Chondrocyte (in vitro differentiated cells): ENCODE results near the gene CTSE. TPM values are rescaled to one million over a fixed set of nuclear protein-coding genes. Genes with fewer than 3 reads are reported as not detected.

Experiments
- DNase-seq: peaks from one replicate; pipeline ENCODE4 v3.0.0; 2021; ENCODE audit warnings: mixed read lengths, low spot score
- H3K27ac Mint-ChIP-seq: one replicate; pipeline ENCODE4 v1.8.0; 2021; ENCODE audit warnings: mild to moderate bottlenecking, moderate library complexity, mixed read lengths; ENCODE audit not compliant: unreplicated experiment
- H3K27me3 Mint-ChIP-seq: 2 replicates; pipeline ENCODE4 v1.8.0; 2021; ENCODE audit warnings: low read depth, mixed read lengths
- H3K36me3 Mint-ChIP-seq: 2 replicates; pipeline ENCODE4 v1.8.0; 2021; ENCODE audit warnings: low read depth, mixed read lengths
- H3K4me1 Mint-ChIP-seq: 2 replicates; pipeline ENCODE4 v1.8.0; 2021; ENCODE audit warnings: low read depth, mild to moderate bottlenecking, mixed read lengths
- H3K4me3 Mint-ChIP-seq: one replicate; pipeline ENCODE4 v1.8.0; 2021; ENCODE audit warnings: mild to moderate bottlenecking, moderate library complexity, mixed read lengths; ENCODE audit not compliant: unreplicated experiment
- H3K9me3 Mint-ChIP-seq: 2 replicates; pipeline ENCODE4 v1.8.0; 2021; ENCODE audit warnings: low read depth, mixed read lengths
- total RNA-seq: library from RNA; stranded (reverse); gene quantifications from 3 replicates; pipeline ENCODE4 v1.2.1, GENCODE V29; 2021
- TF ChIP-seq, protein P1 (sequence below): fragments of 200-600 bp; sonication (generic); IDR thresholded peaks from 2 replicates; pipeline ENCODE4 v1.5.0; 2021; ENCODE audit warnings: antibody characterized with exemption, mild to moderate bottlenecking, moderate library complexity

Gene CTSE
- total RNA-seq, 1 donor from 2014 or later: not detected

DNA sequence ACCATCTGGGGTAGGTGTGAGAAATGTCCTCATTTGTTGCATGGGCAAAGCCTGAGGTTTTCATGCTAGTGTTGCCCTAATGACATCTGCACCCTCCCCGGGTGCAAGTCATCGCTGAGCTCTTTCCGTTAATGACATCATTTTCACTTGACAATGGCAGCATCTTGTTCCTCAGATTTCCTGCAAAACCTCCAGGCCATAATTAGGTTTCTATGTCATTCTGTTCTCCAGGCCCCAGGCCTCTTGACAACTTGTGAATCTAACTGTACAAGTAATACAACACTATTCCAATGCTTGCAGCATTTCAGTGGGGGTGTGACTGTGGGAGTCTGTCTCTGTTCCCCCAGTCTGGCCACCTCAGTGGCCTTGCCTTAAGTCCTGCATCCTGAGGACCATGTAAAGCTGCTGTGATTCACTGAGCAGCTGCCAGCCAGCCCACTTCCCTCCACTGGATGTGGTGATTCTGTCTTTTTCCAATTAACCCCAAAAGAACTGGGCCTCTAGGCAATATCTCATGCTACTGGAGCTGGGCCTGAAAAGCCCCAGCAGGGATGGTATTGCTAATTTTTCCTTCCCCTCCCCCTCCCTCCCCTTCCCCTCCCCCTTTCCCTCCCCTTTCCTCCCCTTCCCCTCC, 43.3 kb downstream of the CTSE start:
- H3K9me3 Mint-ChIP-seq: no peaks in the 10 kb centered on the region
- no peak for DNase-seq
- no peak overlapping the region for H3K27ac Mint-ChIP-seq
- H3K36me3 Mint-ChIP-seq: peaks cover 11% of the 10 kb centered on the region
- H3K4me1 Mint-ChIP-seq: peaks cover 6% of the 10 kb centered on the region
- H3K27me3 Mint-ChIP-seq: no peaks in the 10 kb centered on the region
- TF ChIP-seq, protein P1, sequence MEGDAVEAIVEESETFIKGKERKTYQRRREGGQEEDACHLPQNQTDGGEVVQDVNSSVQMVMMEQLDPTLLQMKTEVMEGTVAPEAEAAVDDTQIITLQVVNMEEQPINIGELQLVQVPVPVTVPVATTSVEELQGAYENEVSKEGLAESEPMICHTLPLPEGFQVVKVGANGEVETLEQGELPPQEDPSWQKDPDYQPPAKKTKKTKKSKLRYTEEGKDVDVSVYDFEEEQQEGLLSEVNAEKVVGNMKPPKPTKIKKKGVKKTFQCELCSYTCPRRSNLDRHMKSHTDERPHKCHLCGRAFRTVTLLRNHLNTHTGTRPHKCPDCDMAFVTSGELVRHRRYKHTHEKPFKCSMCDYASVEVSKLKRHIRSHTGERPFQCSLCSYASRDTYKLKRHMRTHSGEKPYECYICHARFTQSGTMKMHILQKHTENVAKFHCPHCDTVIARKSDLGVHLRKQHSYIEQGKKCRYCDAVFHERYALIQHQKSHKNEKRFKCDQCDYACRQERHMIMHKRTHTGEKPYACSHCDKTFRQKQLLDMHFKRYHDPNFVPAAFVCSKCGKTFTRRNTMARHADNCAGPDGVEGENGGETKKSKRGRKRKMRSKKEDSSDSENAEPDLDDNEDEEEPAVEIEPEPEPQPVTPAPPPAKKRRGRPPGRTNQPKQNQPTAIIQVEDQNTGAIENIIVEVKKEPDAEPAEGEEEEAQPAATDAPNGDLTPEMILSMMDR: no peak
- no peak overlapping the region for H3K4me3 Mint-ChIP-seq

DNA sequence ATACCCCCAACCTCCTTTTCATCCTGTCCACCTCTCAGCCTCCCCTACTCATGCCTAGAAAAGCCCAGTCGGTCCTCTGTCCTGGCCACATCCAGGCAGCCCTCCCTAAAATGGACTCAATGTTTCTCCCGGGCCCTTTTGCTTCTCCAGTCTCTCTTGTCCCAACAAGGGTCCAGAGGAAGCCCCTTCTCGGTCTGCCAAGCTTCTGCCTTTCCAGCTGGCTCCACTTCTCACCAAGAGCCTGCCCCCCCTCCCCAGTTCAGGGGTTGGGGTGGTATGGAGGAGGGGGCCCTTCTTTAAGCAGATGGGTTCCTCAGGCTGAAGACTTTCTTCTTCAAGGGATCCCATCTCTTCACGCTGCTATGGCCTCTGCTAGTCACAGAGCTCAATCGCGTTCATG, 44.4 kb downstream of the CTSE start:
- Mint-ChIP-seq H3K4me3 (no peak overlapping the region), H3K36me3 (peaks cover 11% of the 10 kb centered on the region), H3K27ac (no peak overlapping the region), H3K27me3 (no peaks in the 10 kb centered on the region), H3K4me1 (peaks cover 6% of the 10 kb centered on the region), H3K9me3 (no peaks in the 10 kb centered on the region)
- no peak for DNase-seq
- TF ChIP-seq, protein P1: no peak

DNA sequence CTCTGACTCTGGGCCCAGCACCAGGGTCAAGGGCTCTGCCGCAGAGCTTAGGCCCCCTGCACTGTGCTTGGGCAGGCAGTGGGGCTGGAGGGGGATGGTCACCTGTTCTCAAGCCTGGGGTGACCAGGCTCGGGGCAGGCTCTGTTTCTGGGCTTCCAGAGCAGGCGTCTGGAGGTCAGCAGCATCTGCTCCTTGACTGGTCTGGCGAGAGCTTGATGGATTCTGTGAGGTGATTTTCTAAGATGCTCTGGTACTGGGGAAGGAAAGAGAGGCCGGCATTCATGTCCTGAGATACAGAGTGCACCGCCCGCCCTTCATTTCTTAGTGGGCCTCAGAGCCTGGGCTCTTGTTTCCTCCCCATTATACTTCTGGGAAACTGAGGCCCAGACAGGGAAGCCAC, 45.0 kb downstream of the CTSE start:
- Mint-ChIP-seq H3K4me1 (peaks cover 6% of the 10 kb centered on the region), H3K27ac (no peak overlapping the region), H3K4me3 (no peak overlapping the region), H3K36me3 (peaks cover 11% of the 10 kb centered on the region), H3K27me3 (no peaks in the 10 kb centered on the region), H3K9me3 (no peaks in the 10 kb centered on the region)
- TF ChIP-seq, protein P1: no peak
- no peak for DNase-seq

DNA sequence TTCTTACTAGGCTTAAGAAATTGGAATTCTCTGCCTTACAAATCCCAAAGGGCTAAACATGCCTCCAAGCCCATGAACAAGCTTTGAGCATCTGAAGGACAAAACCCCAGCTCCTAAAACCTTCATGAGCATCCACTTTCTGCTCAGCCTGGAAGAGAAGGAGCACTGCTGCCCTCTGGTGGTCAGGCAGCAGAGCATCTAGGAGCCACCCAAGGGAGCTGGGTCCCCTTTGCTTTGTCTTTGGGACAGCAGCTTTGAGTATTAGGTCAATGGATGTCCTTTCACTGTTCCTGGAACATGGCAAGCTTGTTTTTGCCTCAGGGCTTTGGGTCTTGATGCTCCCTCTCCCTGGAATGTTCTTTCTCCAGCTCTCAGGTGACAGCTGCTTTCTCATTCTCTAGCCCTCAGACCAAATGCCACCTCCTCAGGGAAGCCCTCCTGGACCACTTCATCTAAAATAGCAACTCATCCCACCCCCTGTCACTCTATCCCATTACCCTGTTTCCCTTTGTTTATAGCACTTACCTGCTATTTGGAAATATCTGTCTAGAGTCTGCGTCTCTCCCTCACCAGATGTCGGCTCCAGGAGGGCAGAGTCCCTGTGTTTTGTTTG, 46.2 kb downstream of the CTSE start:
- Mint-ChIP-seq H3K4me1 (peaks cover 6% of the 10 kb centered on the region), H3K27me3 (no peaks in the 10 kb centered on the region), H3K9me3 (no peaks in the 10 kb centered on the region), H3K27ac (no peak overlapping the region), H3K4me3 (no peak overlapping the region), H3K36me3 (peaks cover 8% of the 10 kb centered on the region)
- DNase-seq: no peak
- TF ChIP-seq, protein P1: peak; percentile 99

DNA sequence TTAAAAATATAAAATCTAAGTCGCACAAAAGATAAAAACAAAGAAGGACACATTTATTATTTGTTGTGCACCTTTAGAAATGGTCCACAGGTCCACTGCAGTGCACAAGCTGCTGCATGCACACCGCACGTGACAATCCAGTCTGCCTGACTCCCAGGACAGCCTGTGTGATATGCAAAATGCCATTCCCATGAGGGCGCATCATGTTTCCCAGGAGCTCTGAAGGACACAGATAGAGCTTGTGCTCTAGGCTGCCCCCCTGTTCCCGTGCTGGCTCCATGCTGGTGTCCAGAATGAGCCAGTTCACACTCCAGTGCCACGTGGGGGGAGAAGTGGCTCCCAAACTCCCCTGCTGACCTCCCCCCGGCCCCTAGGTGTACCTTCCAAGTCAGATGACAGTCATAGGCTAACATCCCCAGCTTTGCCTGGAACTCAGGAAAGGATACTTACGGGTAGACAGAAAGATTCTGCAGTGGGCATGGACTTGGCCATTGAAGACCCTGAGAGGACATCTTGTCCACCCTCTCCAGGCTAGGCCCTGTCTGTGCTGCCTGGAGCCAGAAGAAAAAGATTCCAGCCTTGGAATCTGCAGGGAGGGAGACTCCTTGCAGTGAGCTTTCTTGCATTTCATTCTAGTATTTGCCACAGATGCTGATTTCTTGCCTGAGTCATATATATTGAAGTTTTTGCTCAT, 46.8 kb downstream of the CTSE start:
- Mint-ChIP-seq H3K27ac (no peak overlapping the region), H3K36me3 (peaks cover 3% of the 10 kb centered on the region), H3K9me3 (no peaks in the 10 kb centered on the region), H3K4me3 (no peak overlapping the region), H3K4me1 (peaks cover 6% of the 10 kb centered on the region), H3K27me3 (no peaks in the 10 kb centered on the region)
- TF ChIP-seq, protein P1: no peak
- no peak for DNase-seq
